Psoas muscle (tissue), 8 donors: Measurements from ENCODE around the gene BCAS3. TPM values are rescaled to one million over a fixed set of nuclear protein-coding genes. Genes with fewer than 3 reads are reported as not detected.

Source experiments
- ATAC-seq, 4 donors: fragments of 200-7000 bp; cut with Tn5 transposase; one replicate each; pipeline ENCODE4 v1.9.1; 2020; ENCODE audit warnings: moderate library complexity in 3 of 4, mild to moderate bottlenecking in 2 of 4
- DNase-seq, 2 donors: peaks; one replicate each; pipeline ENCODE4 v3.0.0-alpha.2; 2020
- H3K27ac ChIP-seq: fragments of 200-600 bp; one replicate; pipeline ENCODE4 v1.8.0; 2022
- H3K27me3 ChIP-seq, 3 donors: fragments of 200-600 bp in 1 of 3; one replicate each; pipeline versions ENCODE4 v1.6.1 to v1.8.0; 2013 to 2022; ENCODE audit warnings: low read length in 2 of 3, mild to moderate bottlenecking in 2 of 3, moderate library complexity in 1 of 3; ENCODE audit not compliant: insufficient read depth in 3 of 3
- H3K36me3 ChIP-seq, 2 donors: fragments of 200-600 bp in 1 of 2; one replicate each; pipeline versions ENCODE4 v1.6.1 to v1.8.0; 2013 to 2022; ENCODE audit warnings: low read depth in 1 of 2, mild to moderate bottlenecking in 1 of 2, moderate library complexity in 1 of 2; ENCODE audit not compliant: insufficient read depth in 1 of 2
- H3K4me1 ChIP-seq: fragments of 200-600 bp; one replicate; pipeline ENCODE4 v1.8.0; 2022
- H3K4me3 ChIP-seq: fragments of 200-600 bp; one replicate; pipeline ENCODE4 v1.8.0; 2022; ENCODE audit warnings: mild to moderate bottlenecking
- H3K9me3 ChIP-seq: fragments of 200-600 bp; one replicate; pipeline ENCODE4 v1.8.0; 2022
- CTCF ChIP-seq: fragments of 200-600 bp; IDR thresholded peaks from one replicate; pipeline ENCODE4 v1.8.0; 2022; ENCODE audit warnings: antibody characterized with exemption
- WGBS, 3 donors: extraction: QIAGEN DNeasy Blood & Tissue Kit; methylation state at CpG; one replicate each; pipeline versions ENCODE4 v1.1.6 to v1.1.7; 2013; 5-methylcytosine and 5-hydroxymethylcytosine counted together
- intact Hi-C, 2 donors: fragments of 100-400 bp; cut with DNase I; formaldehyde crosslinking; loops; one replicate each; pipeline versions ENCODE4 v1.11.0 to v1.14.2; 2022
- polyA plus RNA-seq, 3 donors: library from polyadenylated mRNA; stranded (reverse); fragments of 200-250 nt; gene quantifications; one replicate each; pipeline ENCODE4 v1.2.3, GENCODE V29; 2013
- total RNA-seq, 4 donors: library from RNA; stranded (reverse); fragmentation: NEBNext Ultra II Directional in 2 of 4; extraction: Animal tissue kit (Norgen Biotek cat#: 25700) in 2 of 4; gene quantifications; one replicate each; pipeline versions ENCODE4 v1.2.1 to v1.2.4, GENCODE V29; 2021 to 2023
- donor health status: healthy with polysubstance abuse.
- donor health status: DM: no; HTN: no; CAD: no; lungs with moderate emphysema.
- donor health status: Bipolar disorder and iron deficiency.
- donor health status: healthy.
- donor health status: DM: yes; HTN: yes; CAD: no.
- donor health status: DM: no; HTN: no; CAD: no.
- donor health status: DM: no; HTN: no; CAD: no.
- donor health status: DM: yes; HTN: yes; CAD: no.

Gene BCAS3
- total and polyA plus RNA-seq, 7 donors, result 2.4 to 28.8 (median 15.0) TPM

- Histone ChIP-seq H3K27ac (no peak overlapping the region), H3K4me3 (no peak overlapping the region), H3K9me3 (no peaks in the 10 kb centered on the region), H3K36me3 (peaks cover 0 to 9% of the 10 kb centered on the region in 2 donors), H3K4me1 (no peaks in the 10 kb centered on the region), H3K27me3 (no peaks in the 10 kb centered on the region)
- TF ChIP-seq CTCF, result no peak
- DNase-seq (no peak), ATAC-seq (no peak)
- 90 to 97% (median 96%) methylated on average over 1 of the region's 1 CpG for WGBS, 3 donors
- intact Hi-C loops, result loop anchor here (5.0 to 10.0 kb wide), 2 partner anchors 678 to 691 kb away; partner anchors contain the start of gene TBX2 (in 1 of the 2)
Measured at GRCh38 chr17:60716766-60717165, 39.1 kb downstream of the BCAS3 start.

DNA sequence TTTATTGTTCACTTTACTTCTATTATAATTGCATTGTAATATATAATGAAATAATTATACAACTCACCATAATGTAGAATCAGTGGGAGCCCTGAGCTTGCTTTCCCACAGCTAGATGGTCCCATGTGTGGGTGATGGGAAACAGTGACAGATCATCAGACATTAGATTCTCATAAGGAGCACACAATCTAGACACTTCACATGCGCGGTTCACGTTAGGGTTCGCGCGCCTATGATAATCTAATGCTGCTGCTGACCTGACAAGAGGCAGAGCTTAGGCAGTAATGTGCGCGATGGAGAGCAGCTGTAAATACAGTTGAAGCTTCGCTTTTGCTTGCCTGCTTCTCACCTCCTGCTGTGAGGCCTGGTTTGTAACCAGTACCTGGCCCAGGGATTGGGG lies 40.2 kb downstream of the BCAS3 start:
- Histone ChIP-seq H3K4me1 (no peaks in the 10 kb centered on the region), H3K4me3 (no peak overlapping the region), H3K9me3 (no peaks in the 10 kb centered on the region), H3K27ac (no peak overlapping the region), H3K27me3 (no peaks in the 10 kb centered on the region), H3K36me3 (peaks cover 0 to 5% of the 10 kb centered on the region in 2 donors)
- intact Hi-C loops, result loop anchor here (5.0 to 10.0 kb wide), 2 partner anchors 677 to 689 kb away; partner anchors contain the start of gene TBX2 (in 1 of the 2)
- ATAC-seq, result no peak
- DNase-seq, result no peak
- WGBS, 3 donors, result 94 to 96% (median 94%) methylated on average over 9 of the region's 9 CpGs
- TF ChIP-seq CTCF, result no peak

GRCh38 chr17:60720763-60721531 lies 43.3 kb downstream of the BCAS3 start:
- Histone ChIP-seq H3K9me3 (no peaks in the 10 kb centered on the region), H3K4me3 (no peak overlapping the region), H3K36me3 (no peaks in the 10 kb centered on the region), H3K27me3 (no peaks in the 10 kb centered on the region), H3K27ac (no peak overlapping the region), H3K4me1 (no peaks in the 10 kb centered on the region)
- peak; percentile 89 for TF ChIP-seq CTCF
- intact Hi-C loops, result loop anchor here in 1 of 2 donors (10.0 kb wide), 2 partner anchors 664 to 834 kb away; no protein-coding TSS in a partner anchor
- ATAC-seq (peak in 2 of 4 donors; percentile 42 to 69), DNase-seq (no peak)
- WGBS, 3 donors, result 34 to 41% (median 41%) methylated on average over 5 of the region's 5 CpGs

GRCh38 chr17:60724647-60725046 lies 47.0 kb downstream of the BCAS3 start:
- ATAC-seq, result no peak
- H3K36me3 ChIP-seq, result no peaks in the 10 kb centered on the region
- H3K4me1 ChIP-seq, result no peaks in the 10 kb centered on the region
- TF ChIP-seq CTCF, result no peak
- no peaks in the 10 kb centered on the region for H3K27me3 ChIP-seq
- H3K9me3 ChIP-seq, result no peaks in the 10 kb centered on the region
- intact Hi-C loops, result loop anchor here in 1 of 2 donors (10.0 kb wide), 2 partner anchors 660 to 830 kb away; no protein-coding TSS in a partner anchor
- H3K4me3 ChIP-seq, result no peak overlapping the region
- DNase-seq, result no peak
- H3K27ac ChIP-seq, result no peak overlapping the region
